Mesenchymal stem cell (in vitro differentiated cells and primary cell): ENCODE measurements around the gene EDEM1.

ENCODE experiments used
- DNase-seq: peaks from one replicate; pipeline ENCODE4 v3.0.0-alpha.2; 2013
- H2AFZ ChIP-seq: one replicate; pipeline ENCODE4 v1.6.1; 2013; ENCODE audit warnings: low read depth, mild to moderate bottlenecking, control low read depth, inconsistent platforms, low read length, moderate library complexity
- H2AK5ac ChIP-seq: 2 replicates; pipeline ENCODE4 v1.6.1; 2013; ENCODE audit warnings: low read length, moderate library complexity, mild to moderate bottlenecking, inconsistent platforms; ENCODE audit not compliant: severe bottlenecking
- H2BK120ac ChIP-seq: one replicate; pipeline ENCODE4 v1.6.1; 2013; ENCODE audit warnings: low read depth, mild to moderate bottlenecking, inconsistent platforms, low read length, moderate library complexity
- H2BK12ac ChIP-seq, 2 experiments: one replicate each; pipeline ENCODE4 v1.6.1; 2013; ENCODE audit warnings: inconsistent platforms in 2 of 2, low read length in 2 of 2, mild to moderate bottlenecking in 2 of 2, moderate library complexity in 2 of 2, control low read depth in 1 of 2
- H2BK15ac ChIP-seq: one replicate; pipeline ENCODE4 v1.6.1; 2013; ENCODE audit warnings: mild to moderate bottlenecking, low read depth, inconsistent platforms; ENCODE audit not compliant: poor library complexity, severe bottlenecking
- H2BK5ac ChIP-seq: 2 replicates; pipeline ENCODE4 v1.6.1; 2013; ENCODE audit warnings: low read depth, mild to moderate bottlenecking, low read length, control low read depth, inconsistent platforms; ENCODE audit not compliant: poor library complexity, severe bottlenecking
- H3K14ac ChIP-seq, 2 experiments: one replicate each; pipeline ENCODE4 v1.6.1; 2013; ENCODE audit warnings: inconsistent platforms in 2 of 2, low read length in 2 of 2, control low read depth in 1 of 2, mild to moderate bottlenecking in 1 of 2, moderate library complexity in 1 of 2
- H3K18ac ChIP-seq, 2 experiments: one replicate each; pipeline ENCODE4 v1.6.1; 2013; ENCODE audit warnings: inconsistent platforms in 2 of 2, low read length in 2 of 2, control low read depth in 1 of 2, low read depth in 1 of 2, mild to moderate bottlenecking in 1 of 2
- H3K23ac ChIP-seq, 2 experiments: one replicate each; pipeline ENCODE4 v1.6.1; 2013; ENCODE audit warnings: inconsistent platforms in 2 of 2, low read length in 2 of 2, mild to moderate bottlenecking in 2 of 2, moderate library complexity in 2 of 2, control low read depth in 1 of 2
- H3K27ac ChIP-seq: 2 replicates; pipeline ENCODE4 v1.5.1; 2013; ENCODE audit warnings: mild to moderate bottlenecking, moderate library complexity, low read length, control low read depth, inconsistent platforms; ENCODE audit not compliant: poor library complexity, severe bottlenecking
- H3K27me3 ChIP-seq, 2 experiments: 2 replicates each; pipeline versions ENCODE4 v1.6.1 to v1.7.0; 2013; ENCODE audit warnings: low read length in 2 of 2, mild to moderate bottlenecking in 2 of 2, moderate library complexity in 2 of 2, control low read depth in 1 of 2, inconsistent platforms in 1 of 2; ENCODE audit not compliant: control insufficient read depth in 1 of 2, insufficient read depth in 1 of 2
- H3K36me3 ChIP-seq, 2 experiments: 2 replicates each; pipeline versions ENCODE4 v1.6.1 to v1.7.0; 2013; ENCODE audit warnings: low read length in 2 of 2, control low read depth in 1 of 2, inconsistent platforms in 1 of 2, low read depth in 1 of 2, mild to moderate bottlenecking in 1 of 2; ENCODE audit not compliant: insufficient read depth in 2 of 2, control insufficient read depth in 1 of 2
- H3K4ac ChIP-seq, 2 experiments: one replicate each; pipeline ENCODE4 v1.6.1; 2013; ENCODE audit warnings: inconsistent platforms in 2 of 2, low read length in 2 of 2, mild to moderate bottlenecking in 2 of 2, moderate library complexity in 2 of 2, control low read depth in 1 of 2, low read depth in 1 of 2
- H3K4me1 ChIP-seq: 2 replicates; pipeline ENCODE4 v1.6.1; 2013; ENCODE audit warnings: low read depth, low read length, control low read depth; ENCODE audit not compliant: control insufficient read depth, insufficient read depth
- H3K4me2 ChIP-seq: 2 replicates; pipeline ENCODE4 v1.6.1; 2013; ENCODE audit warnings: low read length, mild to moderate bottlenecking, inconsistent platforms; ENCODE audit not compliant: poor library complexity, severe bottlenecking
- H3K4me3 ChIP-seq, 2 experiments: 2 replicates each; pipeline versions ENCODE4 v1.5.1 to v1.7.0; 2013; ENCODE audit warnings: low read length in 2 of 2, mild to moderate bottlenecking in 2 of 2, control low read depth in 1 of 2, low read depth in 1 of 2; ENCODE audit not compliant: insufficient read depth in 1 of 2
- H3K79me1 ChIP-seq: replicated peaks from 2 replicates; pipeline ENCODE4 v1.6.1; 2013; ENCODE audit warnings: mild to moderate bottlenecking, control low read depth, low read length, inconsistent platforms; ENCODE audit not compliant: poor library complexity, severe bottlenecking
- H3K9ac ChIP-seq: 2 replicates; pipeline ENCODE4 v1.7.0; 2013; ENCODE audit warnings: mild to moderate bottlenecking, low read length, moderate library complexity
- H3K9me3 ChIP-seq: 2 replicates; pipeline ENCODE4 v1.7.0; 2013; ENCODE audit warnings: mild to moderate bottlenecking, low read length; ENCODE audit not compliant: control insufficient read depth
- H4K8ac ChIP-seq: one replicate; pipeline ENCODE4 v1.6.1; 2013; ENCODE audit warnings: inconsistent platforms, mild to moderate bottlenecking, low read length, moderate library complexity
- H4K91ac ChIP-seq: one replicate; pipeline ENCODE4 v1.6.1; 2013; ENCODE audit warnings: mild to moderate bottlenecking, low read length, inconsistent platforms
- WGBS: methylation state at CpG from one replicate; pipeline ENCODE4 v1.1.7; 2013; ENCODE audit warnings: mixed read lengths; 5-methylcytosine and 5-hydroxymethylcytosine counted together

EDEM1 gene

GRCh38 chr3:5248822-5249221, 61.3 kb downstream of the EDEM1 start:
- Histone ChIP-seq H2BK5ac (no peak overlapping the region), H3K4me2 (no peak overlapping the region), H3K14ac (no peak overlapping the region), H3K9me3 (no peaks in the 10 kb centered on the region), H2BK12ac (no peak overlapping the region), H3K79me1 (no peaks in the 10 kb centered on the region), H3K18ac (no peak overlapping the region), H3K27ac (no peak overlapping the region), H3K27me3 (no peaks in the 10 kb centered on the region), H2AK5ac (no peak overlapping the region), H3K4me1 (peaks cover 2% of the 10 kb centered on the region), H2AFZ (no peak overlapping the region), H3K23ac (no peak overlapping the region), H4K91ac (no peak overlapping the region), H3K9ac (no peak overlapping the region), H2BK120ac (no peak overlapping the region), H3K4me3 (no peak overlapping the region), H3K4ac (no peak overlapping the region), H3K36me3 (no peaks in the 10 kb centered on the region), H2BK15ac (no peak overlapping the region), H4K8ac (no peak overlapping the region)
- 80% methylated on average over 1 of the region's 3 CpGs for WGBS
- no peak for DNase-seq

- no peak overlapping the region for H2BK15ac ChIP-seq
- WGBS, result 85% methylated on average over 9 of the region's 9 CpGs
- no peak overlapping the region for H2AFZ ChIP-seq
- no peak overlapping the region for H3K14ac ChIP-seq
- no peak overlapping the region for H3K18ac ChIP-seq
- H4K8ac ChIP-seq, result no peak overlapping the region
- H2AK5ac ChIP-seq, result no peak overlapping the region
- H3K9ac ChIP-seq, result peak overlapping the region; percentile 78
- no peak overlapping the region for H3K4me2 ChIP-seq
- H4K91ac ChIP-seq, result no peak overlapping the region
- H2BK5ac ChIP-seq, result no peak overlapping the region
- no peaks in the 10 kb centered on the region for H3K27me3 ChIP-seq
- peak overlapping the region in 1 of 2 experiments; percentile 80 for H3K4me3 ChIP-seq
- no peak overlapping the region for H2BK120ac ChIP-seq
- no peaks in the 10 kb centered on the region for H3K9me3 ChIP-seq
- H3K79me1 ChIP-seq, result no peaks in the 10 kb centered on the region
- H3K23ac ChIP-seq, result no peak overlapping the region
- H3K36me3 ChIP-seq, result no peaks in the 10 kb centered on the region
- H3K4me1 ChIP-seq, result peaks cover 3% of the 10 kb centered on the region
- no peak overlapping the region for H3K27ac ChIP-seq
- no peak for DNase-seq
- no peak overlapping the region for H3K4ac ChIP-seq
- no peak overlapping the region for H2BK12ac ChIP-seq
These were observed 63.1 kb downstream of the EDEM1 start for GRCh38 chr3:5250467-5251195.

GRCh38 chr3:5251196-5251583, 63.7 kb downstream of the EDEM1 start:
- H2AK5ac ChIP-seq, result no peak overlapping the region
- WGBS, result 96% methylated on average over 6 of the region's 6 CpGs
- no peaks in the 10 kb centered on the region for H3K79me1 ChIP-seq
- peak overlapping the region; percentile 78 for H3K9ac ChIP-seq
- H3K4me2 ChIP-seq, result no peak overlapping the region
- no peak overlapping the region for H4K91ac ChIP-seq
- H3K4me1 ChIP-seq, result peaks cover 3% of the 10 kb centered on the region
- H2BK120ac ChIP-seq, result no peak overlapping the region
- no peak overlapping the region for H4K8ac ChIP-seq
- H3K18ac ChIP-seq, result no peak overlapping the region
- H2BK5ac ChIP-seq, result no peak overlapping the region
- H3K27me3 ChIP-seq, result no peaks in the 10 kb centered on the region
- no peak overlapping the region for H2AFZ ChIP-seq
- no peak for DNase-seq
- no peaks in the 10 kb centered on the region for H3K36me3 ChIP-seq
- H3K4ac ChIP-seq, result no peak overlapping the region
- no peak overlapping the region for H3K23ac ChIP-seq
- H2BK12ac ChIP-seq, result no peak overlapping the region
- H2BK15ac ChIP-seq, result no peak overlapping the region
- H3K4me3 ChIP-seq, result peak overlapping the region in 1 of 2 experiments; percentile 80
- H3K27ac ChIP-seq, result no peak overlapping the region
- H3K9me3 ChIP-seq, result no peaks in the 10 kb centered on the region
- no peak overlapping the region for H3K14ac ChIP-seq

- Histone ChIP-seq H3K23ac (no peak overlapping the region), H3K79me1 (no peaks in the 10 kb centered on the region), H3K36me3 (no peaks in the 10 kb centered on the region), H2BK12ac (no peak overlapping the region), H3K9me3 (no peaks in the 10 kb centered on the region), H3K18ac (no peak overlapping the region), H2BK5ac (no peak overlapping the region), H2AFZ (no peak overlapping the region), H3K4me2 (no peak overlapping the region), H2BK15ac (no peak overlapping the region), H3K4me1 (peaks cover 3% of the 10 kb centered on the region), H4K91ac (no peak overlapping the region), H2AK5ac (no peak overlapping the region), H3K4me3 (no peak overlapping the region), H4K8ac (no peak overlapping the region), H2BK120ac (no peak overlapping the region), H3K27me3 (no peaks in the 10 kb centered on the region), H3K9ac (no peak overlapping the region), H3K14ac (no peak overlapping the region), H3K4ac (no peak overlapping the region), H3K27ac (no peak overlapping the region)
- 73% methylated on average over 3 of the region's 3 CpGs for WGBS
- DNase-seq, result no peak
These were observed 64.6 kb downstream of the EDEM1 start for GRCh38 chr3:5252131-5252530.
